Measurements from ENCODE around the gene B4GALNT2. TPM values are rescaled to one million over a fixed set of nuclear protein-coding genes. Genes with fewer than 3 reads are reported as not detected.

B4GALNT2 gene
- total RNA-seq, 1 donor from 2014 or later: 0.60 TPM

DNA sequence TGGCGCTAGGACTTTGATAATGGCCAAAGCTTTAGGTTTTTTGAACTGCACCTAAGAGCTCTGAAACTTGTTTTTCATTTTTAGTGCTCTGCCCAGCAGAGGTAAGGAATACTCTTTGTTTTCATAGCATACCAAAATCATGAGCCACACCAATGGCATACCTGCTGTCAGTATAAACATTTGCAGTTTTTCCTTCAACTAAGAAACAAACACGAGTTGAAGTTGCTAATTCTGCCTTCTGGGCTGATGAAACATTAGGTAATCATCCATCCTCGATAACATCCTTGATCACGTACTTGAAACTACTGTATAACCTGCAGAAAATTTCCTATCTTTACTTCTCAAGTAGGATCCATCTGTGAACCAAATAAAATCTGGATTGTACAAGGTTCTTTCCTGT lies 20.6 kb upstream of the B4GALNT2 start:
- Mint-ChIP-seq H3K4me1 (ENCODE audit: unreplicated experiment) (no peaks in the 10 kb centered on the region), H3K27me3 (peaks cover 24% of the 10 kb centered on the region), H3K4me3 (no peak overlapping the region), H3K36me3 (no peaks in the 10 kb centered on the region), H3K9me3 (no peaks in the 10 kb centered on the region), H3K27ac (no peak overlapping the region)
- TF ChIP-seq CTCF (conservative IDR thresholded peaks at IDR 0.05): no peak
- DNase-seq (ENCODE audit: extremely low spot score, unreplicated experiment): no peak

DNA sequence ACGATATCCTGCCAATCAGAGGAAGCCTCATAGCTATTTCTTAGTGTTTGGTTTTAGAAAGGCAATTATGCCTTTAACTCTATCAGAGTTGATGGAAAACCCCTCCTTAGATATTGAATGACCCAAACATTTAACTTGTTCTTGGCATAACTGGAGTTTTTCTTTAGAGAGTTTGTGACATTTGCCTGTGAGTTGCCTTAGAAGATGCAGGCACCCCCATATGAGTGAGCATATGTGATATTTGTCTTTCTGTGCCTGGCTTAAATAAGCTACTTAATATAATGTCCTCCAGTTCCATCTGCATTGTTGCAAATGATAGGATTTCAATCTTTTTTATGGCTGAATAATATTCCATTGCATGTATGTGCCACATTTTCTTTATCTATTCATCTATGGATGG lies 19.6 kb upstream of the B4GALNT2 start:
- DNase-seq (ENCODE audit: extremely low spot score, unreplicated experiment): no peak
- Mint-ChIP-seq H3K36me3 (no peaks in the 10 kb centered on the region), H3K4me3 (no peak overlapping the region), H3K4me1 (ENCODE audit: unreplicated experiment) (no peaks in the 10 kb centered on the region), H3K9me3 (no peaks in the 10 kb centered on the region), H3K27ac (no peak overlapping the region), H3K27me3 (peaks cover 29% of the 10 kb centered on the region)
- no peak for TF ChIP-seq CTCF (conservative IDR thresholded peaks at IDR 0.05)

DNA sequence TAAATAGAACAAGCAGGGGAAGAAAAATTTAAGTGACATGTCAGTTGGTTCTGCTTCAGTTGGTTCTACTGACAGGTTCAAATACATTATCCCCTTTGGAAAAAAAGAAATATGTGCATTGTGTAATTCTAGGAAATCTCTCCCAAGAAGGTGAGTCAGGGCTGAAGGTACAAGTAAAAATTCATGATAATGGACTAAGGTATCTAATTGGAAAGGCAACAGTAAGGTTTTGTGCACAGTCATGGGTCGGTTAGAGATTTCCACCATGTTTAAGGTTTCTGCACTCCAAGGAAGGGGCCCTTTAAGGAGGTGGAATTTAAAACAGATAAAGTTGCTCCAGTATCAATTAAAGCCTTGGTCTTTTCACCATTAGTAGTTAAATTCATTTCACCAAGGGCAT lies 17.9 kb upstream of the B4GALNT2 start:
- Mint-ChIP-seq H3K36me3 (no peaks in the 10 kb centered on the region), H3K27me3 (peaks cover 29% of the 10 kb centered on the region), H3K27ac (no peak overlapping the region), H3K9me3 (no peaks in the 10 kb centered on the region), H3K4me3 (no peak overlapping the region), H3K4me1 (ENCODE audit: unreplicated experiment) (no peaks in the 10 kb centered on the region)
- no peak for TF ChIP-seq CTCF (conservative IDR thresholded peaks at IDR 0.05)
- no peak for DNase-seq (ENCODE audit: extremely low spot score, unreplicated experiment)

DNA sequence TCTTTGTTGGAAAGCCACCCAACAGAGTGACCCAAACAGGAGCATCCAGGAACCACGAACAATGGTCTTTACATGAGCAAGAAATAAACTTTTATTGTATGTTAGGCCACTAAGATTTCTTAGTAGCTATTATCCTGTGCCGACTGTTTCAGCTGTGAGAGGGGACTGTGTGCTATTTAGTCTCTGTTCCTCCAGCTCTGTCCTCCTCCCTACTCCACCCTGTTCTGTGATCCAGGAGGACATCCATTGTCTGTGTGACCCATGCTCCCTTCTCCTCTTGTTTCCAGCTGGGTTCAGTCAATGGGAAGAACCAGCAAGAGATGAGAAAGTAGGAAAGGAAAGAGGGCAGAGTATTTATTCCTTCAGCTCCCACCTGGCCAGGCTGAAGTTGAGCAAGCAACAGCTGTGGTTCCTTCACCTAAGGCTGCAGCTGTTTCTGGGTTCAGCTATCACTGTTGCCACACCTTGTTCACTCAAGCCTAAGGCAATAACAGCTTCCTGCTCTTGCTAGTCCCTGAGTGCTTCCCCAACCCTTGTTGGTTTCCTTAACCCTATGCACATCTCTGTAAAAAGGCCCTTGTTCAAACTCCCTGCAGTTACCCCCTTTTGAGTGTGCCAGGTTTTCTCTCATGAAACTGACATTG lies 14.9 kb upstream of the B4GALNT2 start:
- Mint-ChIP-seq H3K4me3 (no peak overlapping the region), H3K27ac (no peak overlapping the region), H3K27me3 (peaks cover 42% of the 10 kb centered on the region), H3K36me3 (no peaks in the 10 kb centered on the region), H3K4me1 (ENCODE audit: unreplicated experiment) (no peaks in the 10 kb centered on the region), H3K9me3 (no peaks in the 10 kb centered on the region)
- TF ChIP-seq CTCF (conservative IDR thresholded peaks at IDR 0.05): no peak
- DNase-seq (ENCODE audit: extremely low spot score, unreplicated experiment): no peak

DNA sequence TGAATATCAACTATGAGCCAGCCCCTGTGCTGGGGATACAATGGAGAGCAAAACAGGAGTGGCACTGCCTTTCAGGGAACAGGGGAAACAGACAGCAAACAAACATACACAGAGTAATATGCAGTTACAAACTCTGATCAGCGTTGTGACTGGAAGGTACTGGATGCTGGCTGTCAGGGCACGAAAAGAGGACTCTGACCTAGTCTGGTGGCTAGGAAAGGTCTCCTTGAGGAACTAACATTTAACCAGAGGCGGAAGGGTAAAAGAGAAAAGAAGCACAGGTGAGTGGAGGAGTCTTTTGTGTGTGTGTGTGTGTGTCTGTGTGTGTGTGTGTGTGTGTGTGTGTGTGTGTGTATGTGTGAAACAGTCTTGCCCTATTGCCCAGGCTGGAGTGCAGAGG lies 12.4 kb upstream of the B4GALNT2 start:
- Mint-ChIP-seq H3K27ac (no peak overlapping the region), H3K9me3 (no peaks in the 10 kb centered on the region), H3K4me1 (ENCODE audit: unreplicated experiment) (no peaks in the 10 kb centered on the region), H3K36me3 (no peaks in the 10 kb centered on the region), H3K27me3 (peaks cover 38% of the 10 kb centered on the region), H3K4me3 (no peak overlapping the region)
- no peak for TF ChIP-seq CTCF (conservative IDR thresholded peaks at IDR 0.05)
- DNase-seq (ENCODE audit: extremely low spot score, unreplicated experiment): no peak

Data from type B pancreatic cell (in vitro differentiated cells).